ENCODE results near the gene RNF220.
"Not testable (repeated sequence)": the region's sequence is repeated elsewhere in the genome, so short reads cannot be mapped to it uniquely, and the experiment has no call there.

The RNF220 gene

DNA sequence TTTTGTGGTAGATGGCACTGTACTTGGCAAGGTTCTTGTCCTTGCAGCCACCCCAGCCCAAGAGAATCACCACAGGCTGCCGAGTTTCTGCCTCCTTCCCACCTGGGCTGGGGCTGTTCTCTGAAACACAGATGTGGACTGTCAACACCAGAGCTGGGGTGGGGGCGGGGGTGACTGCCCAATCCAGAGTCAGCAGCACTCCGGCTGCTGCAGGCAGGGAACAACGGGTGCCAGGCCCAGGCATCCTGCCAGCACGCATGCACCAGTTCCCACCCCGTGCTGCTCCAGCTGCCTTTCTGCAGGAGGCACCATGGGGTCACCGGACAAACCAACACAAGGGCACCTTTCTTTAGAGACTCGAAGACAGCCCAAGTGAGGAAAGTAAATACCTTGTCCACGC lies 255.1 kb downstream of the RNF220 start:
- DNase-seq, result peak in 12 of 14 donors; percentile 42 to 86 (median 72)

DNA sequence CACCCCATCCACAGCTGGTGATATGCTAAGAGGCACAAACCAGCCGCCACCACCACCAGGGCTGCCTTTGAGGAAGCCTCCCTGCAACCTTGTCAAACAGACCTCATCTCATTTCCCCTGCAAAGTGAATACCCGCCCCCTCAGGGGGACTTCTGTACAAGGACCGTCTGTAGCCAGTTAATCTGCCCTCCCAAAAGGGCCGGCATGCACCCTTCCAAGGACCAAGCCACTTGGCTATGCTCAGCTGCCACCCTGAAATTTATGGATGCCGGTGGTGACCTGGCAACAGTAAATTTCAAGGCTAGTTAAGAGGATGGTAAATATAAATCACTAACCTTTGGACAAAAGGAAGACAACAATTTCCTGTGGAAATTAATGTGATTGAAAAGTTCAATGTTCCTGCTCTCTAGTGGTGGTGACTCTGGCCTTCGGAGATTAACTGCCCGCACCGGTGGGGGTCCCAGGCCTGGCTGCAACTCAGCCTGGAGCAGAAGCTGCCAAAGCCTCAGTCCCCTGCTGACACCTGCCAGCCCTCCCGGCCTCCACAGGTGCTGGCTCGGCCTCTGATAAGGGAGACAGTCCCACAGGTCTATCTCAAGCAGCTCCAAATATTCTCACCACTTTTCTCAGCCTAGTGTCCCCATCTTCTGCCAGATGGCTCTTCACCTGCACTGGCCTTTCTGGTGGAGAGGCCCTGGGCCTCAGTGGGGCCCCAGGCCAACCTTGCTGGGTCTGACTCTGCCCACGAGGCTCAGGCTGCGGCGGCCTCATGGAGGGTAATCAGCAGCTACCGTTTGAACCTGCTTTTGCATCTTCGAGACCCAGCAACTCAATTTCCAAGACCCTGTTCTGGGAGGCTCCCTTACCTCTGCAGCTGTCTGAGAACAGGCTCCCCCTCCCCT lies 257.0 kb downstream of the RNF220 start:
- no peak for DNase-seq

DNA sequence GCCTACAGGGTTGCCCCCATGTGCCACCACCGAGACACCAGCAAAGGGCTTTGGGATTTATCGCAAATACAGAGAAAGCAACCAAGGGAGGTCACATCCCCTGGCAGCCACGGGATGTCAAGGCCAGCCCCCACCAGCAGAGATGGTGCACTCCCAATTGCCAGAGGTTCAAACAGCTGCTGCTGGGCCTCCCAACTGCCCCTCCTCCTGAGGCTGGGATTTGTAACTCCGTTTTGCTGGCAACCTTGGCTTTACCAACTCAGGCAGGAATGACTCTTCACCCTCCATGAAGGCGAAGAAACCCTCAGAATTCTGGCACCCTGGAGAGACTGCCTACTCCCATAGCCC lies 257.6 kb downstream of the RNF220 start:
- DNase-seq, result no peak

DNA sequence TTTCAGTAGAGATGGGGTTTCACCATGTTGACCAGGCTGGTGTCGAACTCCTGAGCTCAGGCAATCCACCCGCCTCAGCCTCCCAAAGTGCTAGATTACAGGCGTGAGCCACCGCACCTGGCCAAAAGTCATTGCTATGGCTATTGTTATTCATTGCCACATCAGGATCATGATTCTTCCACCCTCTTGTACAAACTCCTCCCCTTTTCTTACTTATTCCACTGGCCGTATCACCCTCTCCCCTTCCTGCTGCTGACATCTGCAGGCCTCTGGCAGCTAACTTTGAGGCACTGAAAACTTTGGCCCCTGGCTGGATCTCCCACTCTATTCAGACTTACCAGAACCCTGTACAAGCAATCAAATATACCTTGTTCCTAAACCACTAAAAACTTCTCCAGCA lies 258.4 kb downstream of the RNF220 start:
- no peak for DNase-seq

DNA sequence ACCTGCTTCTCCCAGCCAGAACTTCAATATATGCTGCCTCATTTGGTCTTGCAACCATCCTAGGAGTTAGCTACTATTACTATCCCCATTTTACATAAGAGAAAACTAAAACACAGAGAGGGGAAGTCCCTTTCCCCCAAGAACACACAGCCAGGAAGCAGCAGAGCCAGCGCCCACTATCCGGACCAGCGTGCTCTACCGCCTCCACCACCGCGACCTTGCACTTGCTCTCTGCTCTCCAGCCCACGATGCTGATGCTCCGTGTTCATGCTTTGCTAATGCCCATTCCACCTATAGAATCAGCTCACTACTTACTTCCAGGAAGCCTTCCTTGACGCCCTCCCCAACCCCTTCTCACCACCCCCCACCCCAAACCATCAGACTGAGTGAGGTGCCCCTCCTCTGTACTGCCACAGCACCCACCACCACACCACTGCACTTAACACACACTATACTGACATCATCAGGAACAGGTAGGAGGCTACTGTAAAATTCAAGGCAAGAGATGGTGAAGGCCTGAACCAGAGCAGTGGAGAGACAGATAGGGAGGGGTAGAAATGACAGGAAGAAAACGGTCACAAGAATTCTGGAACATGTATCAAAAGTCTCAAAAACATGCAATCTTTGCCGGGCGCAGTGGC lies 259.8 kb downstream of the RNF220 start:
- no peak for DNase-seq

GRCh38 chr1:44666719-44667118 lies 261.7 kb downstream of the RNF220 start:
- not testable (repeated sequence) for DNase-seq

DNA sequence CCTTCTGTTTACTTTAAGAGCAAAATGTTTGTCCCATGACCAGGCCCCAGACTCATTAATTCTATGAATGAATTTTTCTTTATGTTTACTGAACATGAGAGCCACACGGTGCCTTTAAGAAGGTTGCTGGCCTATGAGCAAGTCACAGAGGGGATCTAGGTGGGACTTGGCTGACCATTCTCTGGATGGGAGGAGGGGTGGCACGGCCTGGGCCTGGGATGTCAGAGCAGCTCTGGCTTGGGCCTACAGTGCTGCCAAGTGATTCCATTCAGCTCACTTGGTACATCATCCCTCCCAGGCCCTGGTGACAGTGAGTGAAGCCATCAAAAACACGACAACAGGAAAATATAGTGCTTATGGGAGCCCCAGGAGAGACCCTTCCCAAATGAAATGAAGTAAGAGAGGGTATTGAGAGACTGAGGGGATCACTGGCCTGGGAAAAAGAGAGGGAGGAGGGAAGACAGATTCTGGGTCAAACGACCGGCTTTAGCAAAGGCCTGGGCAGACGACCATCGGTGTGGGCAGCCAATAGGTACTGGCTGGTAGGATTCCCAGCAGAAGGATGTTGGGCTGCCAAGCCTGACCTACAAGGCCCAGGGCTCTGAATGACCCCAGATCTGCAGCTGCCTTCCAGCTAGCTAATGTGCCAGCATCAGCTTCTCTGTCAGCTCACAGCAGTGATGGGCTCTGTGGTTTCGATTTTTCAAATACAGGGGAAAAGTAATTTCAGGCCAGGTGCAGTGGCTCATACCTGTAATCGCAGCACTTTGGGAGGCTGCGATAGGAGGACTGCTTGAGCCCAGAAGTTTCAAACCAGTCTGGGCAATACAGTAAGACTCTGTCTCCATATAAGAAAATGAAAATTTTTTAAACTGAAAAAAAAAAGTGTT lies 265.9 kb downstream of the RNF220 start:
- DNase-seq, result peak in 3 of 14 donors; percentile 7 to 57 (median 33)

DNA sequence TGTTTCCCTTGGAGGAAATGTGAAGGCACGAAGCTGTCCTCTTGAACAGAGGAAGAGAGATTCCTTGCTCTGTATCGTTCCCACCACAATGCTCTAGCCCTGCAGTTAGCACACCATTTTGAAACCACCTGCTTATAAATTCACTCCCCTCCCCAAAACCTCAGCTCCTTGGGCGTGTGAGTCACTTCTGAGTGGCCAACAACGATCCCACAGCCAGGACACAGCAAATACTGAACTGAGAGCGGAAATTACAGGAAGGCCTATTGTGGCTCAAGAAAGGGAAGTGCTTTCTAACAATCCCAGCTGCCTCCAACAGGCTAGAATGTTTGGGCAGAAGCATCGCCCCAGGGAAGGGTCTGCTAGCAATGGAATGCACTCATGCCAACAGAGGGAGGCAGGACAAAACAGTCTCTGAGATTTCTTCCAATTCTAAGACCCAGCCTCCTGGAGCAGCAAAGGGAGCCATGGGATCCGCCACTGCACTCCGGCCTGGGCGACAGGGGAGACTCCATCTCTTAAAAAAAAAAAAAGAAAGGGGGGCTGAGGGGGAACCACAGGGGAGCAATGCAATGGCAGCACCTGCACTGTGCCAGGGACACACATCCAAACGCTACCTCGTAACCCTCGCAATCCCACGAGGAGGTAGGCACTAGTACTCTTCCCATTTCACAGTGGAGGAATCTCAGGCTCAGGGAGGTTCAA lies 267.4 kb downstream of the RNF220 start:
- peak in 7 of 14 donors; percentile 21 to 63 (median 39) for DNase-seq

DNA sequence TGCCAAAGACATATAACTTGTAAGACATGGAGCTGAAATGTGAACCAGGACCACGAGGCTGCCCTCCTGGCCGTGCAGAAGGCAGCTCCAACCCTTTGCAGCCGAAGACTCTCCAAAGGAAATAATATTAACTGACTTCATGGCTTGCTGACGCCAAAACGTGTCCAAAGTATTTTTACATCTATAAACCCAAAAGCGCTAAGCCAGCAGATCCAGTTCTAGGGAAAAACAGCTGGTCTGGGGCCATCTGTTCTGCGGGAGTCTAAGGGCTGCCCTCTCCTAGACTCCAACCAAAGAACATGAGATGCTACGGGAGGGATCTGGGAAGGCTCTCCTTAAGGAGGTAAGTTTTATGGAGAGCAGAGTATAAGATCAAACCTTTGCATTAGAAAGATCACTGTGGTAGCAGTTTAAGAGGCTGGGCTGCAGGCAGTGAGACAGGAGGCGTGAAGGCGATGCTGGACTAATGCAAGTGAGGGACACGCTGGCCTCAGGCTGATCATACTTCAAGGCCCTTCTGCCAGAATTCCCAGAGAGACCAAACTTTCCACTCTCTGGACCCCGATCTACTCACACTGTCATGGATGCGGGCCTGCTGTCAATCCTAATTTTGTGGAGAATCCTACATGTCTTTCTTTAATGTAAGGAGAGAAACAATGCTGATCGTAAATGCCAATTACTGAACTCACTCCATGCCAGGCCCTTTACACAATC lies 268.1 kb downstream of the RNF220 start:
- no peak for DNase-seq

DNA sequence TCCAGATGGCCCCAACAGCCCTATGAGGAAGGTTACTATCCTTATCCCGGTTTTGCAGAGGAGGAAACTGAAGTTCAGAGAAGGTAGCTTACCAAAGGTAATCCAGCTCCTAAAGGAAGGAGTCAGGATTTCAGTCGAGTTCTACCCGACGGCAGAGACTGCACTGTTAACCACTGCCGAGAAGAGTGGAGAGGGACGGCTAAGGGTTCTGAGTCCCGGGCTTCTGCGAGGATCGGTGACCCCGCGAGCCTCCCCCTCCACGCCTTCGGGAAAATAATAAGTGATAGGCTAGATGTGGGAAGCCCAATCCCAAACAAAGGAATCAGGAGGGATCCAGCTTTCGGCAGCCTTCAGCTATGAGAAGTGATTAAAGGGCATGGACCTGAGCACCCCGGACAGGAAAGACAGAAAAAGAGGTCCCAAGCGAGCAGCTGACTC lies 268.6 kb downstream of the RNF220 start:
- no peak for DNase-seq

GRCh38 chr1:44674113-44675000 lies 269.3 kb downstream of the RNF220 start, which contains the start of the genes ARMH1 and TMEM53:
ARMH1 (plus strand) TSS chr1:44674714; CDS start chr1:44689698, 14,984 bp downstream.
TMEM53 (minus strand) TSS chr1:44674481; CDS start chr1:44674391, 90 bp downstream.
- peak; percentile 91 to 99 (median 98) for DNase-seq

- no peak for DNase-seq
These were observed 270.1 kb downstream of the RNF220 start for GRCh38 chr1:44675186-44675585.

GRCh38 chr1:44676484-44677200 lies 271.6 kb downstream of the RNF220 start:
- no peak for DNase-seq

DNA sequence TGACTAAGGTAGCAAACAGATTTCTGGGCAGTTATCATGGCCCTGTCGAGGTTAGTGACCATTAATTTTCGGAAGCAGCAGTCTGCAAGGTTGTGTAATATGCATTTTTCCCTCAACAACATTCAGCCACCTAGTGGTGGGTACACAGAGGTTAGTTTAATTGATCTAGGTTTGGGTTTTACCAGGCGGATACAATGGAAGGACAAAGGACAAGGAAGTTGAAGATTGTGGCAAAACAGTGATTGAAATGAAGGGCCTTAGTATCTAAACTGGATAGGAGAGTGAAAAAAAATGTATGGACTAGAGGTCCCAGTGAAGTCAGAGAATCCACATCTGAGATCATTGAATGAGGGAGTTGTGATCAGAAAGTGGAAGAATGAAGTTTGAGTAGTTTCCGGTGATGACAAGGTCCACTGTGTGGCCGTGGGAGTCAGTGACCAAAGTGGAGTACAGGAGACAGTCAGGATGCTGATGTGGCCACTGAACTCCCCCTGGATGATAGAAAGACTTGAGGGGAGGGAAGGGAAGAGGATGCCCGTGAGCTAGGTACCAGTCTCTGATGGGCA lies 272.2 kb downstream of the RNF220 start:
- no peak for DNase-seq

GRCh38 chr1:44678120-44678519 lies 273.1 kb downstream of the RNF220 start:
- DNase-seq, result no peak

GRCh38 chr1:44678626-44679025 lies 273.6 kb downstream of the RNF220 start:
- DNase-seq, result no peak

DNA sequence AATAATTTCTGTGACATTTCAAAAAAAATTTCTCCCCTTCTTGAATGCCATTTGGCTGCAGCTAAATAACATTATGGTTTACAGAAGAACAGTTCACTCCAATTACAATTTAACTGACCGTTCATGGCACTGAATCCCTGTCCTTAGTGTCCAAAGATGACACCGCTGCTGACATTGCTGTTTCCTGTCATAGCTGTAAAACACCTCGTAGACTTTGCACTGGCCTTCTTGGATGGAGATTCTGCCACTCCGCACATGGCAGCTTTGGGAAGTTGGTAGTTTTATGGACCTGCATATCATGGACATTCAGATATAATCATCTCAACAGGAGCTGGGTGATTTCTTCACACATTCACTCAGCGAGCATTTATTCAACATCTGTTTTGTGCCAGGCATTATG lies 274.4 kb downstream of the RNF220 start:
- no peak for DNase-seq

DNA sequence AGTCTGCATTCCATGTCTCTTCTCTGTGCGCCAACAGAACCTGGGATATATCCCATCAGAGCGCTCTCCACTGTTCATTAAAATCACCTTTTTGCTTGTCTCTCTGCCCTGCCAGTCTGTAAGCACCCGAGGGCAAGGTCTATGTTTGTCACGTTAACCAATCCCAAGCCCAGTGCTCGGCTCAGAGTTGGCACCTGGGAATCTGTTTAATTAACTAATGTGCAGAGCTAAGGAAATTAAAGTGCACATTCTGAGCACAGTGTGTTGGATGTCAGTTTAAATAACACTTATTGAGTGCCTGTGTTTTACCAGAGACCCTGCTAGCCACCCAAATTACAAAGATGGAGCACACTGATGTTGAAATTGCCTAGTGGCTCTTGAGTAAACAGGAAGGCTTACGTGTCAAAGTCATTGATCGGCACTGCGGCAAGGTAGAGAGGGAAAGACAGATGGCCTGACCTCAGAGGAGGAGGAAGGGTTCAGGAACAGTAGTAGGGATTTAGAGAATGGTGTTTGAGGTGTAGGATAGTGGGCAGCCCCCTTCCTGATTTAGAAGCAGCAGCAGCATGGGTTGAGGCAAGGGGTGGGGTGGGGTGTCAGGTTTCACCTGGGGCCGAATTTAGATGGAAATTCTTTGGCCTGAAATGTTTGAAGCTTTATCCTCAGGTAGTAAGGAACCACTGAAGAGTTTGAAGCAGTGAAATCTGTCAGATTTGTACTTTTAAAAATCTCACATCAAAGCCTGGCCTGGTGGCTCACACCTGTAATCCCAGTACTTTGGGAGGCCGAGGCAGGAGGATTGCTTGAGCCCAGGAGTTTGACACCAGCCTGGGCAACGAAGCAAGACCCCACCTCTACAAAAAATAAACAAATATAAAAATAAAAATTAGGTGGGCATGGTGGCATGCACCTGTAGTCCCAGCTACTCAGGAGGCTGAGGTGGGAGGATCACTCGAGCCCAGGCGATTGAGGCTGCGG lies 277.1 kb downstream of the RNF220 start:
- DNase-seq, result no peak
